GM18517 (cell line): ENCODE results near the gene GGN.
"Not testable (repeated sequence)": the region's sequence is repeated elsewhere in the genome, so short reads cannot be mapped to it uniquely, and the experiment has no call there.

ENCODE experiments used
- ATAC-seq: cut with Tn5 transposase; IDR thresholded peaks from one replicate; pipeline ENCODE4 v1.9.1; 2021; ENCODE audit warnings: mild to moderate bottlenecking, moderate library complexity; ENCODE audit not compliant: unreplicated experiment

The GGN gene, protein sequence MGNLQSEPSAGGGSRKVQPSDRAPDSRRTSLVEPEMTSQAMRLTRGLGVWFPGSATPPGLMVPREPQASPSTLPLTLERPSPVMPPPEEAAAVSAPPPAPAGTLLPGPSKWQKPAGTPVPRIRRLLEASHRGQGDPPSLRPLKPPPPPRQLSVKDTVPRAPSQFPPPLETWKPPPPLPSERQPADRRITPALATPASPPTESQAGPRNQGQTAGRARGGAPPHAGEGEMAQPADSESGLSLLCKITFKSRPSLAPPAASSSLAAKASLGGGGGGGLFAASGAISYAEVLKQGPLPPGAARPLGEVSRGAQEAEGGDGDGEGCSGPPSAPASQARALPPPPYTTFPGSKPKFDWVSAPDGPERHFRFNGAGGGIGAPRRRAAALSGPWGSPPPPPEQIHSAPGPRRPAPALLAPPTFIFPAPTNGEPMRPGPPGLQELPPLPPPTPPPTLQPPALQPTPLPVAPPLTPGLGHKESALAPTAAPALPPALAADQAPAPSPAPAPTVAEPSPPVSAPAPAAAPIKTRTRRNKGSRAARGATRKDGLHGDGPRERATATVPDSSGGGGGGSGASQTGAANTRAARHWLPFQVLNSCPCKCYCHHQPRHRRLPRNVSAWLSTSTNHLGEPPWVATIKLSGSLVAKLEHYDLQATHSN

DNA sequence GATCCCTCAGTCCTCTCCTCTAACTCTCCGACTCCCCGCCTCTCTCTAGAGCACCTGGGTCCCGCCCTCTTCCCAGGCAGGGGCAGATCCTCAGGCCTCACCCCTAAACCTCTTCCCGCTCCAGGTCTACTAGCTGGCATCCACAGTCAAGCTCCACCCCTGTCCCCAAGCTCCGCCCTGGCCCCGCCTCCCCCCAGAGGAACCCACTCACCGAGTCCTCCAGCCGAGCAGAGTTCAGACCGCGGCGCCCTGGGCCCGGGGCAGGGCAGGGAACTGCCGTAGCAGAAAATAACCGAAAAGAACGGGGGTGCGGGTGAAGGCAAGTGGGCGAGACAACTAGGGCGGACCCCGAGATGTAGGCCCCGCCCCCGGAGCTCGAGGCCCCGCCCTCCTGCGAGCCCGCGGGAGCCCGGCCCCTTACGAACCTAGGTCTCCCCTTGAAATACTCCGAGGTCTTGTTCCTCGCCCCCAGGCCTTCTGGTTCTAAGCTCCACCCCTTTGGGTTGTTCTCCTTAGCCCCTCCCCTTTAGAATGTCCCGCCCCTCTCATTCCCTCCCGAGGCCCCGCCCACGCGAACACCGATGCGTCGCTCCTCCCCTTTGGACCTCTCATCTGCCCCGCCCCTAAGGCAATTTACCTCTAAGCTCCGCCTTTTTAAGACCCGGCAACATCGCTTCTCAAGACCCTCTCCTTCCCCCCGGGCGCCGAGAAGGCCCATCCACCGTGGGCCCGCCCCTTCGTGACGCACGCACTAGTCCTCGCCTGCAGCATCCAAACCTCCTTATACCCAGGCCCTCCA, at the start of gene GGN:
Gene GGN, minus strand, starts transcription at position 485 of the 799 bp plus-strand sequence. CDS start 773 bp downstream, outside the sequence.
- ATAC-seq: no peak

DNA sequence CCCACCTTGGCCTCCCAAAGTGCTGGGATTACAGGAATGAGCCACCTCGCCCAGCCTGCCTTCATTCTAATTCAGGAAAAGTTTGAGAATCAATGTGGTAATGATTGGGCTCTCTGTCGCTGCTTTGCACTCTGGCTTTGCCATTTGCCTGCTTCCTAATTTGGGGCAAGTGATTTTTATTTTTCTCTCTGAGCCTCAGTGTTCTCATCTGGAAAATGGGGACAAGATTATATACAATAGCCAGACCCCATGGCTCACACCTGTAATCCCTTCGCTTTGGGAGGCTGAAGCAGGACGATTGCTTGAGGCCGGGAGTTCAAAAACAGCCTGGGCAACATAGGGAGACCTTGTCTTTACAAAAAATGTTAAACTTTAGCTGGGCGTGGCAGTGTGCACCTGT, 49.5 kb upstream of the GGN start:
- no peak for ATAC-seq

DNA sequence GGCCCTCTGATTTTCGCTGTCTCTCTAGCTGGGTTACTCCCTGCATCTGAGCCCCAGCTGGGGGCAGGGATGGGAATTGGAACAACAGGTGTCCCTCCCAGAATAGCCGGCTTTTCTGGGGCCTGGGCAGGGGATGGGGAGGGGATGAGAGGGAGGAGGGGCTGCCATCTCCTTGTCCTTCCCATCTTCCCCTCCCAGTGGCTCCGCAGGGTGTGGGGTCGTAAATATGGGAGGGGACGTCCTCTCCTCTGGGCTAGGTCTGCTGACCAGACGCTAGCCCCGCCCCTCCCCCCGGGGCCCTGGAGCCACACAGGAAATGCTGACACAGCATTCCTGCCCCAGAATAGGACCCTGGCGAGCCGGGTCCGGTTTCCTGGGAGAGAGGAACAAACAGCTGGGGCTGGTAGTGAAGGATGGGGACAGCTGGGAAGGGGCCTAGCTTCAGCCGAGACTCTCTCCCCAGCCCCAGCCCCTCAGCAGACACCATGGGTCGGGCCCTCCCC, 46.8 kb upstream of the GGN start:
- ATAC-seq: no peak

DNA sequence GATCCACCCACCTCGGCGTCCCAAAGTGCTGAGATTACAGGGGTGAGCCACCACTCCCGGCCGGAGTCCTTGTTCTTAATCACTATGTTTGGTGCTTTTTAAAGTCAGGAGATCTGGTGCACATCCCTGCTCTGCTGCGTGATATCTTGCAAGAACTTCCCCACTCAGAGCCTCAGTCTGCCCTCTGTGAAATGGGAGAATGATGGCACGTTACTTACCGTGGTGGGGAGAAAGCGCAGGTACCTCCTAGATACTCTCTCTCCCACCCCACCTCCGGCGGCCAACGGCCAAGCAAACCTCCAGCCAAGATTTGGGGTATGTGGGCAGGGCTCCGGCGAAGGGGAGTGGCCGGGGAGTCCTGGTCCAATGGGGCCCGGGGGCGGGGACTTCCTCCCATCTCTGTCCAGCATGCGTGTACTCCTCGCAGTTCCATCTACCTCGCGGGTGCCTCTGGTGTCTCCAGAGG, 45.5 kb upstream of the GGN start, which contains the start of gene RYR1:
Gene RYR1, plus strand, starts transcription at position 424 of the 466 bp plus-strand sequence. CDS start 139 bp downstream, outside the sequence.
- ATAC-seq: no peak

DNA sequence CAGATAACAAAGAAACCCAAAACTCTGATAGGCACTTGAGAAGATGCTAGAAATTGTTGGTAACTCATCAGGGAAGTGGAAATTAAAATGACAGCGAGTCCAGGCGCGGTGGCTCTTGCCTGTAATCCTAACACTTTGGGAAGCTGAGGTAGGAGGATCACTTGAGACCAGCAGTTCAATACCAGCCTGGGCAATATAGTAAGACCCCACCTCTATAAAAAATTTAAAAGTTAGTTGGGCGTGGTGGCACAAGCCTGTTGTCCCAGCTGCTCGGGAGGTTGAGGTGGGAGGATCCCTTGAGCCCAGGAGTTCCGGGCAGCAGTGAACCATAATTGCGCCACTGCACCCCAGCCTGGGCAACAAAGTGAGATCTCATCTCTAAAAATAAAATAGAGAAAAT, 43.1 kb upstream of the GGN start:
- ATAC-seq: no peak

DNA sequence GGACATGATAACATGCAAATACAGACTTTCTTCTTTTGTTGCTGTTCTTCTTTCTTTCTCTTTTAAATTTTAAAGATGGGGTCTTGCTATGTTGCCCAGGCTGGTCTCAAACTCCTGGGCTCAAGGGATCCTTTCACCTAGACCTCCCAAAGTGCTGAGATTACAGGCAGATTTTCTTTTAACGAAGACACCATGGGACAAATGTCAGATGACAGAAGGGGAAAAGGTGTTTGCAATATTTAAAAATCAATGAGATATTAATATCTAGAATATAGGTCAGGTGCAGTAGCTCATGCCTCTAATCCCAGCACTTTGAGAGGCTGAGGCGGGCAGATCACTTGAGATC, 42.0 kb upstream of the GGN start:
- ATAC-seq: no peak

DNA sequence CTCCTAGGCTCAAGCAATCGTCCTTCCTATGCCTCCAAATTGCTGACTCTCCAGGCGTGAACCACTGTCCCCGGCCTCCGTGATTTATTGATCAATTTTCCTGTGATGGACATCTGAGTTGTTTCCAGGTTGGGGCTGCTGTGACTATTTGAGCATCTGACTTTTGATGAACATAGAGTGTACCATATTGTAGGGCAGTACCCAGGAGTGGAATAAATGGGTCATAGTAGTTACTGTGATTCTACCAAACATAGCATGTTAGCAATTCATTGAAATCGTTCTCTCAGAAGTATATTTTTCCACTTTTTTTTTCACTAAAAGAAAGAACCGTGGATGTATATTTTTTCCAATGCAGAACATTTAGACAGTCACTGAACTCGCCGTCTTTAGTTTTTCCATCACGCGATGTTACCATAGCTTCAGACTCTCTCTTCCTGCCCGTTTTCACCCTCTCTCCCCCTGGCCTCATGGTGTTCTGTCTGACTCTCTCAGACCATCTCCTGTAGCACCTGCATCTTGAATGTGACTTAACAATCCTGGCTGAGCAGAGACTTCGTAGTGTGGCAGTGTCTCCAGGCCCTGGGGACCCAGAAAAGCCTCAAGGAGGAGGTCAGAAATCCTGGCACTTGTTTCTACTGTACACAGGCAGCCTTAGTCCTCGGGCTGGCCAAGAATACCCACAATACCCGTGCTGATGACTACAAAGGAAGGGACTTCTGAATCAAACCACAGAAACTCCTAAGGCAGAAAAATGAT, 41.4 kb upstream of the GGN start:
- no peak for ATAC-seq

DNA sequence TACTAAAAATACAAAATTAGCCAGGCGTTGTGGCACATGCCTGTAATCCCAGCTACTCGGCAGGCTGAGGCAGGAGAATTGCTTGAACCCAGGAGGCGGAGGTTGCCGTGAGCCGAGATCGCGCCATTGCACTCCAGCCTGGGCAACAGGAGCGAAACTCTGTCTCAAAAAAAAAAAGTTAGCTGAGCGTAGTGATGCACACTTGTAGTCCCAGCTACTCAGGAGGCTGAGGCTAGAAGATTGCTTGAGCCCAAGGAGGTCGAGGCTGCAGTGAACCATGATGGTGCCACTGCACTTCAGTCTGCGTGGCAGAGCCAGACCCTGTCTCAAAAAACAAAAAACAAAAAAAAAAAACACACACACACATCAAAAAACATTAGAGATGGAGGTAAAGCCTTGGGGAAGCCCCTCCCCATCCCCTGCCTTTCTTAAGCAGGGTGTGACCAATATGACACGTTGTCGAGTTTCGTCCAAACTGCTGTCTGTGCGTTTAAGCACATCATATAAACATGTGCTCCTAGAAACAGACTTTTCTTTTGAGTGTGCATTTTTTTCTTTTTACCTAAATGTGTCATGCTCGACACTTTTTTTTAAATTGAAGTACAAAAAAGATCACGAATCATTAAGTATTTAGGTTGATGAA, 39.3 kb upstream of the GGN start:
- not testable (repeated sequence) for ATAC-seq

DNA sequence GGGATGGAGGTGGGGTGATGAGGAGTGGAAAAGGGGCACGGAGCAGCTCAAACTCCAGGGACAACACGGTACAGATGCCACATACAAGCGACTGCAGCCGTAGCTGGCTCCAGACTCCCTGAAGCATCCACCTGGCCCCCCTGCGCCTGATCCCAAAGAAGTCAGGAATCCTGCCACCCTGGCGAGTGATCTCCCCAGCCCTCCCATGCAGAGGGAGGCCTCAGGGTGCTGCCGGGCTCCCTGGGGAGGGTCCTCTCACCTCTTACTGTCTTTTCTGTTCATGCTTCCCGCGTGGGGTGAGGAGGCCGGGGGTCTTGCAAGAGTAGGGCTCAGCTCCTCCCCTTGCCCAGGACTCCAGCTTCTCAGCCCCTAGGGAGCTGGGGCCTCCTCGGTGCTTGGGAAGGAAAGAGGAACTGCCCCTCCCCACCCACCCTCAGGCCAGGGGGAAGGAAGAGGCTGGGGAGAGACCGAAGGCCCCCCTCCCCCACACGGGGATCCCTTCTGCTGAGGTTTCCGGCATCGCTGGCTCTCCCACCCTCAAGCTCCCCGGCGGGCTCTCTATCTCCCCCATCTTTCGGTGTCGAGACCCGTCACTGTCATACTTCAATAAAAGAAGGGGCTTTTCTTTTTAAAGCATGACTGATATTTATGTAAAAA, 38.1 kb upstream of the GGN start, which contains the start of gene RASGRP4:
Gene RASGRP4, minus strand, starts transcription at position 410 of the 657 bp plus-strand sequence. Its CDS starts 128 bp downstream, at position 282.
- ATAC-seq: no peak

DNA sequence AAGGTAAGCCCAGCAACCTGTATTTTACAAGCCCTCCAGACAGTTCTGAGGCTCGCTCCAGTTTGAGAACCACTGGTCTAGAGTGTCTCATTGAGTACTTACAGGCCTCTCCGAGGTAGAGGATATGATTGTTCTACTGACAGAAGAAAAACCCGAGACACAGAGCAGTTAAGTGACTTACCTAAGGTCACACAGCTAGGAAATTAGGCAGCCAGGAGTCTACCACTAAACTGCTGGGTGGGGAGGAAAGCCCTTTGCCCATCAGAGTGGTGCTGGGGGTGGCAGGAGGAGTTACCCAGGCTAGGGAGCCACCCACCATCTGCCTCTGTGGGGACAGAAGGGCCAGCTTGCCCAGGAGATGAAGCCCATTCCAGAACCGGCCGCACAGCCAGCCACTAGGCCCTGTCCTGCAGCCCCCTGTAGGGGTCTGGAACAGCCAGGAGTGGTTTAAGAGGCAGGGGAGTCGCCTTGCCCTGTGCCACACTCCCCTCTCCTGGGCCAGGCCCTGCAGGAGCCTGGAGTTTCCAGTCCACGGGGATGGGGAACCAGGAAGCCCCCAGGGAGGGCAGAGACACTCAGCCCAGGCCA, 37.5 kb upstream of the GGN start:
- no peak for ATAC-seq

DNA sequence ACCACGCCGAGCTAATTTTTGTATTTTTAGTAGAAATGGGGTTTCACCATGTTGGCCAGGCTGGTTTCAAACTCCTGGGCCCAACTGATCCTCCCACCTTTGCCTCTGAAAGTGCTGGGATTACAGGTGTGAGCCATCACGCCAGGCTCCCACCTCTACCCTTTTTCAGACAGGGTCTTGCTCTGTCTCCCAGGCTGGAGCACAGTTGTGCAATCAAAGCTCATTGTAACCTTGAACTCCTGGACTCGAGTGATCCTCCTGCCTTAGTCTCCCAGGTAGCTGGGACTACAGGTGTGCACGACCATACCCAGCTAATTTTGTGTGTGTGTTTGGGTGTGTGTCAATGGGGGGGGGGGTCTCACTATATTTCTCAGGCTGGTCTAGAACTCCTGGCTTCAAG, 36.4 kb upstream of the GGN start:
- no peak for ATAC-seq

DNA sequence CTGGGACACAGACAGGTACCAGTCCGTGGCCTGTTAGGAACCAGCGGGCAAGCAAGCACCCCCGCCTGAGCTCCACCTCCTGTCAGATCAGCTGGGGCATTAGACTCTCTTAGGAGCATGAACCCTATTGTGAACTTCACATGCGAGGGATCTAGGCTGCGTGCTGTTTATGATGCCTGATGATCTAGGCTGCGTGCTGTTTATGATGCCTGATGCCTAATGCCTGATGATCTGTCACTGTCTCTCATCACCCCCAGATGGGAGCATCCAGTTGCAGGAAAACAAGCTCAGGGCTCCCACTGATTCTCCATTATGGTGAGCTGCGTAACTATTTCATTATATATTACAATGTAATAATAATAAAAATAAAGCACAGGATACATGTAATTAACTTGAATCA, 34.6 kb upstream of the GGN start:
- no peak for ATAC-seq

DNA sequence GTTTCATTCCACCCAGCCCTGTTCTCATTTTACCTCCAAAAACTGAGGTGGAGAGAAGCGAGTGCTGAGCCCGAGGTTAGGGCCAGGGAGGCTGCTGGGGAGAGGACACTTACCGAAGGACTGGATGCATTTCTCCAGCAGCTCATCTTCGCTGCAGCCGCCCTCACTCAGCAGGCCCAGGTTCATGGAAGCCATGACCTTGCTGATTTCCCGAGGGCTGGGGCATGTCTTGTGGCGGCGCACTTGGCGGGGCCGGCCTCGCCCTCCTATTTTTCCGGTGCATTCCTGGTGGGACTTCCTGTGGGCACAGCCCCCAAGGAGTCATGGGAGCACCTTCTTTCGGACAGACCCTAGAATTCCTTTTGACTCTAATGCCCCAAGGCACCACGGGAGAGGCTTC, 34.0 kb upstream of the GGN start:
- no peak for ATAC-seq

DNA sequence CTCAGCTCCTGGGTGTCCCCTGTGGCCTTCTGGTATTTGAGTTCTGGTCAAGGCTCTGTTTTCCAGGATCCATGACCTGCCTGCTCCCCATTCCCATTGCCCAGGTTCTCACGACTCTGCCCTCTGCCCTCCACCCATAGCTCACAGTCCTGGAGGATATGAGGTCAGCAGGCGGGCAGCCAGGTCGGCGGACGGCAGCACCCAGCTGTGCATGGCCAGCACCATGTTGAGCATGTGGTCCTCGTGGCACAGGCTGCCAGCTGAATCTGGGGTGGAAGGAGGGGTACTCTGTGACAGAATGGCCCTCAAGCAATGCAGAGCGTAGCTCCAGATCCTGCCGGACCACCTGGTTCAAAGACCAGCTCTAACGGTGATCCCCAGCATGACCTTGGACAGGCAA, 33.1 kb upstream of the GGN start:
- ATAC-seq: no peak

DNA sequence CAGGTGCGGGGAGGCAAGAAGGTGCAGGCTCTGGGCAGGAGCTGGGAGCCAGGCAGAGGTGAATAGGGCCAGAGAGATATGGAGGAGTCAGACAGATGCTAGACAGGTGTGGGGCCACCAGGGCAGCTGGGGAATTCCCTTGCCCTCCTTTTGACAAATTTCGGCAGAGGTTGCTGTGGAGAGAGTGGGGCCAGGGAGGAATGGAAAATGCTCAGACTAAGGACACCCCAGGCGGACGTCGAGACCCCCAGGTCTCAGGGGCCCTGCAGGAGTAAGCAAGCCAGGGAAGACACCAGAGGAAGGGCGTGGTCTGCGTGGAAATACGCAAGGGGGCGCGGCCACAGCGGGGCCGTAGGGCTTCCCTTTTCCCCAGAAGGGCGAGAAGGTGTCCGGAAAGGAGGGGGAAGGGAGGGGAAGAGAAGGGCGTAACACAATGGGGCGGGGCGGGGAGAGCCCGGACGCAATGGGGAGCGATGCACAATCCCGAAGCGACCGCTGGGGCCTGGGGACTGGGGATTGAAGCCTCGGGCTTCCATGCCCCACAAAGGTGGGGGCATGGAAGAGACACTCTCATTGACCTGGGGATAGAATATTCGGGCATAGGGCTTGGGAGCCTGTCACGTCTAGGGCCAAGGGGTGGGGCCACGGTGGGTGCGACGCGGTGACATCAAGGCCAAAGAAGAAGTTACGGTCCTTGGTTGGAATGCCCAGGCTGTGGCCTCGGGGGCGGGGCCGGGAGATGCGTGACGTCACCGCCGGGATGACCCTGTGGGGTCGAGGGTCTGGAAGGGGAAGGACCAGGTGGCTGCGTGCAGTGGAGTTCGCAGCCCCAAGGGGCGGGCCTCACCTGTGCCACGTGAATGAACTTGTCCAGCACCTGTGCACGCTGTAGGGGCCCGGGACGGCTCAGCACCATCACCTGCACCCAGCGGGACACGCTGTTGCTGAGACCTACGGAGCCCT, 30.0 kb upstream of the GGN start:
- no peak for ATAC-seq

DNA sequence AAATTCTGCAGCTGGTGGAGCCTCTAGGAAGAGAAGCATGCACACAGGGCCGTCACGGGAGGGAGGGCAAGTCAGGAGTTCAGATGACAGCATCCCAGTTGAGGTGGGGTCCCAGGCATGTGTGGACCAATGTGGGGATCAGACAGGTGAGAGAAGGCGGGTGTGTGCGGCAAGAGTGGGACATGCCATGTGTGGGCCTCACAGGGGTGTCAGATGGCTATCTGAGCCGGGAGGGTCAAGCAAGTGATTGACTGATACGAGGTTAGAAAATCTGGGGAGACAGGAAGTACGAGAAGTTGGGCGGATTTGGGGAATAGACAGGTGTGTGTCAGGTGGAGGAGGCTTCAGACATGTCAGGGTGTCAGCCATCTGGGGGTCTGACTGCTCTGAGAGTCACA, 29.3 kb upstream of the GGN start:
- no peak for ATAC-seq

DNA sequence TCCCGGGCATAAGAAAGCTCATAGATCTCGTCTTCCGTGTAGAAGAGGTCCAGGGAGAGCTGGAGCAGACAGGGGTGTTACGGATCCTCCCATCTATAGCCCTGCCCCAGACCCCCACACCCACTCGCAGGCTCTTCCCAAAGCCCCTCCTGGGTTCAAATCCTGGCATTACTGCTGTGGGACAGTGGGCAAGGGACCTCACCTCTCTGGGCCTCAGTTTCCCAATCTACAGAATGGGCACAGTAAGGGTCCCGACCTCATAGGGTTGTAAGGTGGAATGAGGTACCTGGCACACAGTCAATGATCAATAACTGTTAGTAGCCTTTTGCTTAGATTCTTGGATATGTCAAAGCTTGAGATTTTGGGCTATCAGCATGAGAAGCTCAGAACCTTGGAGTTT, 25.6 kb upstream of the GGN start:
- no peak for ATAC-seq

DNA sequence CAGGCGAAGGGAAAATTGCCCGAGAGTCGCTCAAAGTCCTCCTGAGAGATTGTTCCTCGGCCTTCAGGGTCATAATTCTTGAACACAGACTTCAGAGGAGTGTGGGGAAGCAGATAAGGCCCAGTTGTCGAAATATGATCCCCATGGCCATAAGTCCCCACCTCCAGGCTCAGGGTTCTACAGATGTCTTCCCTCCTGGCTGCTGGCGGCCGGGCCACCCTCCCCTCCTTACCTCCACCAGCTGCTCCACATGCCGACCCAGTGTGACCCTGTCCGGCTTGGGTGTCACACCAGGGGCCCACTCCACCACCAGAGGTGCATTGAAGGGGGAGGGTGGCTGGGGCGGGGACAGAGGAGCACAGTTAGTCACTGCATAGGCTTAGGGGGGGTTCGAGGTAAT, 25.1 kb upstream of the GGN start:
- ATAC-seq: no peak
